Measurements from ENCODE around the gene MAGEA2B.
"Not testable (repeated sequence)": the region's sequence is repeated elsewhere in the genome, so short reads cannot be mapped to it uniquely, and the experiment has no call there.

DNA sequence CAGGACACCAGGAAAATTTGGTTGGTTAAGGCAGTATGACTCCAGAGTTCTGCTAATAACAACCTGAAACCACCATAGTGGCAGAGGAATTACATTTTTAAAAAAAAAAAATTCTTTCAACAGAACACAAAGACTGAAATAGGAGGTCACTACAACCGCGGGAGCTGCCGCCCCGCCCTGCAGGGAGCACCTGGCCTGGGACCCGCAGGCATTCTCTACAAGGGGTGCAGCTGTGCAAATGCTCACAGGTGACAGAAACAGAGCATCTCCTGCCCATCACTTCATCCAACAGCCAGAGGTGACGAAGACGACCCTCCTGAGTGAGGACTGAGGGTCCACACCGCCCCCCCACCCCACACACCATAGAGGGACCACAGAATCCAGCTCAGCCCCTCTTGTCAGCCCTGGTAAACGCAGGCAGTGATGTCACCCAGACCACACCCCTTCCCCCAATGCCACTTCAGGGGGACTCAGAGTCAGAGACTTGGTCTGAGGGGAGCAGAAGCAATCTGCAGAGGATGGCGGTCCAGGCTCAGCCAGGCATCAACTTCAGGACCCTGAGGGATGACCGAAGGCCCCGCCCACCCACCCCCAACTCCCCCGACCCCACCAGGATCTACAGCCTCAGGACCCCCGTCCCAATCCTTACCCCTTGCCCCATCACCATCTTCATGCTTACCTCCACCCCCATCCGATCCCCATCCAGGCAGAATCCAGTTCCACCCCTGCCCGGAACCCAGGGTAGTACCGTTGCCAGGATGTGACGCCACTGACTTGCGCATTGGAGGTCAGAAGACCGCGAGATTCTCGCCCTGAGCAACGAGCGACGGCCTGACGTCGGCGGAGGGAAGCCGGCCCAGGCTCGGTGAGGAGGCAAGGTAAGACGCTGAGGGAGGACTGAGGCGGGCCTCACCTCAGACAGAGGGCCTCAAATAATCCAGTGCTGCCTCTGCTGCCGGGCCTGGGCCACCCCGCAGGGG, 16.2 kb upstream of the MAGEA2B start, which contains the start of gene MAGEA3:
- TF ChIP-seq, protein P1, sequence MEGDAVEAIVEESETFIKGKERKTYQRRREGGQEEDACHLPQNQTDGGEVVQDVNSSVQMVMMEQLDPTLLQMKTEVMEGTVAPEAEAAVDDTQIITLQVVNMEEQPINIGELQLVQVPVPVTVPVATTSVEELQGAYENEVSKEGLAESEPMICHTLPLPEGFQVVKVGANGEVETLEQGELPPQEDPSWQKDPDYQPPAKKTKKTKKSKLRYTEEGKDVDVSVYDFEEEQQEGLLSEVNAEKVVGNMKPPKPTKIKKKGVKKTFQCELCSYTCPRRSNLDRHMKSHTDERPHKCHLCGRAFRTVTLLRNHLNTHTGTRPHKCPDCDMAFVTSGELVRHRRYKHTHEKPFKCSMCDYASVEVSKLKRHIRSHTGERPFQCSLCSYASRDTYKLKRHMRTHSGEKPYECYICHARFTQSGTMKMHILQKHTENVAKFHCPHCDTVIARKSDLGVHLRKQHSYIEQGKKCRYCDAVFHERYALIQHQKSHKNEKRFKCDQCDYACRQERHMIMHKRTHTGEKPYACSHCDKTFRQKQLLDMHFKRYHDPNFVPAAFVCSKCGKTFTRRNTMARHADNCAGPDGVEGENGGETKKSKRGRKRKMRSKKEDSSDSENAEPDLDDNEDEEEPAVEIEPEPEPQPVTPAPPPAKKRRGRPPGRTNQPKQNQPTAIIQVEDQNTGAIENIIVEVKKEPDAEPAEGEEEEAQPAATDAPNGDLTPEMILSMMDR (IDR thresholded peaks at IDR 0.05) = not testable (repeated sequence)
- not testable (repeated sequence) for TF ChIP-seq ZFX (IDR thresholded peaks at IDR 0.05; ENCODE audit: borderline replicate concordance)
